NK-92 (cell line): ENCODE data around the gene OLFM1.

Experiments used
- DNase-seq: peaks from one replicate; lab custom pipeline; 2025; ENCODE audit not compliant: unreplicated experiment; lab: John Stamatoyannopoulos, UW

The OLFM1 gene

GRCh38 chr9:135076143-135076875, 11.2 kb upstream of the OLFM1 start:
- DNase-seq: no peak

GRCh38 chr9:135076876-135077430, 10.5 kb upstream of the OLFM1 start:
- no peak for DNase-seq

GRCh38 chr9:135077497-135078200, 9.8 kb upstream of the OLFM1 start:
- DNase-seq: no peak

GRCh38 chr9:135078361-135078821, 9.1 kb upstream of the OLFM1 start:
- no peak for DNase-seq

- DNase-seq: no peak
These were observed 8.4 kb upstream of the OLFM1 start for GRCh38 chr9:135079018-135079417.

DNA sequence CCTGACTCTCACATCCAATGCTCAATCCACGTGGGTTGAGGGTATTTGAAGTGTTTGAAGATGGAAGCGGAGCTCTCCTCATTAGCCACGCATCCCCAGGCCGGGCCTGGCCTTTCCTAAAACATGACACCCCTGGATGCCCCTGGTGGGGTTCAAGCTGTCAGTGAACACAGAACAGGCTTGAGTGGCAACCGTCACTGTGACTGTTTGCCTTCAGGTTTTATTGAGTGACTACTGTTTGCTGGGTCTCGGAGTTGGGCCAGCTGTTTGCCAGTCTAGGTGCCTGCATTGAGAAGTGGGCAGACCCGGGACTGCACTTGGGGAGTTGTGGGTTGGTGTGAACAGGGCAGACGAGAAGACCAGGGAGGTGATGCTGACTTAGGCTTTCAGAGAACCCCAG, 7.8 kb upstream of the OLFM1 start:
- no peak for DNase-seq

DNA sequence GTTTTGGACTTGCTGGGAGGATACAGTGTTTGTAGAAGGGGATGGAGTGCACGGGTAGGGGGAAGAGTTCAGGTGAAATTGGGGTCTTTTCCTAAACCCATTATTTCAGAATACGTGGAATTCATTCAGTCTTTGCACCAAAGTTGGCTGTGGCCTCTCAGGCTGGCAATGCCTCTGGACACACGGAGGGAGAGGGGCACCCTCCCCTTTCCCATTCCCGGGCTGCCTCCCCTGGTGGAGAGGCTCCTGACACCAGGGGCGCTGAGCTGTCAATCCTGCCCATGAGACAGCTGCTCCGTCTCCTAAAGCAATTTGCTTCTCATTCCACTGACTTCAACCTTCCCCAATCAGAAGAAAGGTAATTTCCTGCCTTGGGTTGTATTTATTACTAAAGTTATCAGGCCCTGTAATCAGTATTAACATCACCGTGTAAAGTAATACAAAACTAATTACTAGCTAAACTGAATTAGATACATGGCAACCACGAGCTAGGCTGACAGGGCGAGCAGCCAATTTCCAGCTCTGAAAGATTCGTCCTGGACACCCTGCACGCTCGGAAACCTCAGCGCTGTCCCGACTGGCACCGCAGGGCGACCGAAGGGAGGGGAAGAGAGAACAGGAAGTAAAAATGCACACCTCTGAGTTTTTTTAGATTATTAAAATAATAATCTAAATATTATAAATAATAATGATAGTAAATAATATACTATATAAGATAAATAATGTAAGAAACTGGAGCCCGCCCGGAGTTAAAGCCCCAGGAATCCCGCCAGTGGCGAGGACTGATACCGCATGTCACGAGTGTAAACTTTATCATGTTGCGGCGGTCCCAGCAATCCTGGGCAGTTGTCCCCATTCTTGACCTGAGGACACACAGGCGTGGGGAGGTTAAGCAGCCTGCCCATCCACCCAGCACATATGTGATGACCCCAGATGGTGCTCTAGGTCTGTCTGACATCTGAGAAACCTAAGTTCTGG, 6.9 kb upstream of the OLFM1 start:
- no peak for DNase-seq

DNA sequence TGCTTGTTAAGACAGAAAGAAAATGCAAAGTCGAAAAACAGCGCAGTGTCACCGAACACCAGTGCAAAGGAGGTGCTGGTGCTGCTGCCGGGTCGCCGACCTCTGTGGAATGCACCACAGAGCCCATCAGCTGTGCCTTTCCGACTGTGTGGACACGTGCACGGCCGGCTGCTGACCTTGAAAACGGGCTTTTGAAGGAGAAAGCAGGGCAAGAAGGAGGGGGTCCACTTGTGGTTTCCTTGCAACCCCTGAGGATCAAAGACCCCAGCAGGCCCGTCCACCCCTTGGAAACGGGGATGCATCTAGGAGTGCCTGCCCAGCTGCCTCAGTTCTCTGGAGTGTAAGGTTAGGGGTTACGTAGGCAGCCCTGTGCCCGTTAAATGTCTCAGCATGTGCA, 6.2 kb upstream of the OLFM1 start:
- no peak for DNase-seq

DNA sequence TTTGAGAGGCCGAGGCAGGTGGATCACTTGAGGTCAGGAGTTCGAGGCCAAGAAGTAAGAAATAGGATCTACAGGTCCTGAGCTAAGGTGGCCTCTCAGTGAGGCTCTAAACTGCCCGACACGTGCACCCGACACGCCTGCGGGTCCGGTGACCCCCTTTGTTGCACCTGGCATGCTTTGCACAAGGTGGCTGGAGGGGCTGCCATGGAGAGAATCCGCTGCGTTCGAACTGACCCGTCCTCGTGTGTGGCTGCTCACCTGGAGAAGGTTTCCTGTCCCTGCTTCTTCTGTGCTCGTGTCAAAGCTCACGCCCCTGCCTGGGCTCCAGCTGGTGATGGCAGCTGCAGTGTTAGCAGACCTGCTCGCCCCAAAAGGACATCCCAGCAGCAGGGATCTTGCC, 5.7 kb upstream of the OLFM1 start:
- DNase-seq: no peak

GRCh38 chr9:135082536-135082935, 4.9 kb upstream of the OLFM1 start:
- no peak for DNase-seq

GRCh38 chr9:135083241-135083810, 4.1 kb upstream of the OLFM1 start:
- no peak for DNase-seq

GRCh38 chr9:135083831-135084230, 3.6 kb upstream of the OLFM1 start:
- DNase-seq: no peak

DNA sequence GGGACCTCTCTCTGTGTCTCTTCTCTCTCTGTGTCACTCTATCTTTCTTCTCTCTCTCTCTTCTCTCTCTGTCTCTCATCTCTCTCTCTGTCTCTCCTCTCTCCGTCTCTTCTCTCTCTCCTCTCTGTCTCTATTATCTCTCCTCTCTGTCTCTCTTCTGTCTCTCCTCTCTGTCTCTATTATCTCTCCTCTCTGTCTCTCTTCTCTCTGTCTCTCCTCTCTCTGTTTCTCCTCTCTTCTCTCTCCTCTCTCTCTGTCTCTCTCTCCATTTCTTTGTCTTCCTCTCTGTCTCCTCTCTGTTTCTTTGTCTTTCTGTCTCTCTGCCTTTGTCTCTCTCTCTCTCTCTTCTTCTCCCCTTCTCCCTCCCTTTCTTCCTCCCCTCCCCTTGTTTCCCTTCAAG, 3.2 kb upstream of the OLFM1 start:
- DNase-seq: no peak

DNA sequence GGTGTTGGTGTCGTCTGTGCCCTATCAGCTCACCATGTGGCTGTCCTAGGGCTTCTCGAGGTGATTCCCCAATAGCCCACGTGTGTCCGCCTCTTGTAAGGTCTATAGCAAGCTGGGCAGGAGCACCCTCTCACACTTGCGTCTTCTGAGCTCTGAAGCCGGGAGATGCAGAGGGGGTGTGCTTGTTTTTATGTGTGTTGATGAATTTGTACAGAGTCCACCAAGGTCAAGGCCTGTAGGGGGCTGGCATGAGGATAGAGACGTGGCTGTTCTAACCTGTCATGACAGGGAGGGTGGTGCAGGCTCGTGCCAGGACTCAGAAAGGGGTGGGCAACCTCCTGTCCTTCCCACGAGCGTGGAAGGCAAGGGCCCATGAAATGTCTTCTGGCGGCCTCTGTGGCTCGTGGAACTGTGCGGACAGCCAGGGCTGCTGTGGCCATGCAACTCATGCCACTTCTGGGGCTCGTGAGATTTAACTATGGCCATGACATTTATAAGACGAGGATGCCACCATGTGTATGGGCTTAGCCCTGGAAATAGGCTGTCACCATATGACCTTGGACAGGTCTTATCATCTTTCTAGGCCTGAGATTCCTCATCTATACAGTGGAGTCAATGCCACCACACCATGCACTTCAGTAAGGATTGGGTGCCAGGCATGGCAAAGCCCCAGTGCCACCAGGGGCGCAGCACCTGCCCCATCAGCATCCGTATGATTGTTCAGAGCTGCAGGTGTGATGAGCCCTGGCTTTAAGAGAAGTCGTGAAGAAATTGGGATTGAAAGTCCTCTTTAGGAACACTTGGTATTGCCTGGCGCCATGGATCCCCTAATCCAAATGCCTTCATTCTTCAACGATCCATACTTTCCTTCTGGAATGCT, 2.3 kb upstream of the OLFM1 start:
- DNase-seq: no peak

- no peak for DNase-seq
These were observed 1.5 kb upstream of the OLFM1 start for GRCh38 chr9:135085830-135086546.

- DNase-seq: no peak
These were observed 625 bp upstream of the OLFM1 start for GRCh38 chr9:135086597-135087488.

GRCh38 chr9:135087899-135088347, 455 bp downstream of the OLFM1 start:
- no peak for DNase-seq

DNA sequence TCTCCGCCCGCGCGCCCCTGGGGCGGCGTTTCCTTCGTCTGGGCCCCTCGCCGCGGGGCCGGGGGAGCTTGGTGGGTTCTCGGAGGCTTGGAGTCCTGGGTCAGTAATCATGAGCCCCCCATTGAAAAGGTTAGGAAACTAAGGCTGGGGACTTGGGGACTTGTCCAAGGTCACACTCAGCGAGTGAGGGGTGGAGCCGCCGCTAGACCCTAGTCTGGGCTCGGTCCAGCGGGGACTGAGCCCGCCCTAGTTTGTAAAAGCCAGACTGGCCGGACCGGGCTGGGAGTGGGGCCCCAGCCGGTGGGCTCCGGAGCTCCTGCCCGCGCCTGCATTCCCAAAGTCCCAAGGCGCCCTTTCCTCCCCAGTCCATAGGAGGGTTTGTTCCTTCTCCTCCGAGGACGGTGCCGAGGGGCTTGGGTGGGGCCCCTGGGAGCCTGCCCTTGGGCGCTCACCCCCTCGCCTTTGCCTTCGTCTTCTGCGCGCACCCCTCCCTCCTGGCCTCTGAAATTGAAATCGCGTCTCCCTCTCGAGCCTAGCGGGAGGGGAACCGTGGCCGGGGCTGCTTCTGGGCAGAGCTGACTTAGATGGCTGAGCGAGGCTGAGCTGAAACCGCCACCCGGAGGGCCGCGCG, 995 bp downstream of the OLFM1 start:
- DNase-seq: no peak
